T-helper 2 cell treated with Interferon-gamma antibody and Interleukin-4, amounts not matched to agents 5 μg/mL and 100 μg/mL, for 36 hours (primary cell): Measurements from ENCODE around the gene ABCA3.

Experiments
- DNase-seq: peaks from one replicate; pipeline ENCODE4 v3.0.0; 2021; ENCODE audit warnings: low spot score
- H3K27ac Mint-ChIP-seq: one replicate; pipeline ENCODE4 v1.8.0; 2021; ENCODE audit warnings: mild to moderate bottlenecking, mixed read lengths
- H3K27me3 Mint-ChIP-seq: one replicate; pipeline ENCODE4 v1.8.0; 2021; ENCODE audit warnings: low read depth, mixed read lengths
- H3K36me3 Mint-ChIP-seq: one replicate; pipeline ENCODE4 v1.8.0; 2021; ENCODE audit warnings: low read depth, mixed read lengths
- H3K4me1 Mint-ChIP-seq: one replicate; pipeline ENCODE4 v1.8.0; 2021; ENCODE audit warnings: low read depth, mixed read lengths
- H3K4me3 Mint-ChIP-seq: one replicate; pipeline ENCODE4 v1.8.0; 2022; ENCODE audit warnings: mild to moderate bottlenecking, moderate library complexity, mixed read lengths
- H3K9me3 Mint-ChIP-seq: one replicate; pipeline ENCODE4 v1.8.0; 2021; ENCODE audit warnings: mixed read lengths

ABCA3 gene

DNA sequence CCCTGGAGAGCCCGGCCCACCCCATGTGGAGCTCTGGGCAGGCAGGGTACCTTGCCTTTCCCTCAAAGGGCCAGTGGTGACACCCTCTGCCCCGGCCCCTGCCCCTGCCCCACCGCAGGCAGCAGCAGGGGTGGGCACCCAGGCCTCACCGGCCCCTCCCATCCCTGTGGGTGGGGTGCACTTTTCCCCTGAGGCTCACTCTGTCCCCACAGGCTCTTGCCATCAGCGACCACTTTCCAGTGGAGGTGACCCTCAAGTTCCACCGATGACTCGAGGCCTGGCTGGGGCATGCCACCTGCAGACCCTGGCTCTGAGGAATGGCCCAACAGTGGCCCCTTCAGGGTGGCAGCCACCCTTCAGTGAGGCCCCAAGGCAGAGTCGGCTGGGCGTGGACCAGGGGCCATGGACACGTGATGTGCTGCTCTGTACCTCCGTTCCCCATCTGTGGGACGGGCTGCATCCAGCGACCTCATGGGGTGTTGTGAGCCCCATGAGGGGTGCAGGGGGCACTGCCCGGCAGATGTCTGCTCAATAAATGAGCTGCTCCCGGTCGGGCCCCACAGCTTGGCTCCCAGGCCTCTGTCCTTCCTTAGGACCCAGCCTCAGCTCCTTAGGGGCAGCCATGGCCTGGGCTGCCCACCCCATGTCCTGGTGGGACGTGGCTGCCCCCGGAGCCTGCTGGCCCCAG lies 102.2 kb downstream of the ABCA3 start:
- H3K27me3 Mint-ChIP-seq, result peaks cover 3% of the 10 kb centered on the region
- H3K4me3 Mint-ChIP-seq, result no peak overlapping the region
- no peaks in the 10 kb centered on the region for H3K4me1 Mint-ChIP-seq
- H3K9me3 Mint-ChIP-seq, result no peaks in the 10 kb centered on the region
- no peak overlapping the region for H3K27ac Mint-ChIP-seq
- no peak for DNase-seq
- peaks cover 12% of the 10 kb centered on the region for H3K36me3 Mint-ChIP-seq

GRCh38 chr16:2237493-2238149 lies 102.9 kb downstream of the ABCA3 start:
- Mint-ChIP-seq H3K9me3 (no peaks in the 10 kb centered on the region), H3K27ac (no peak overlapping the region), H3K27me3 (peaks cover 3% of the 10 kb centered on the region), H3K4me1 (no peaks in the 10 kb centered on the region), H3K36me3 (peaks cover 12% of the 10 kb centered on the region), H3K4me3 (no peak overlapping the region)
- DNase-seq, result no peak

DNA sequence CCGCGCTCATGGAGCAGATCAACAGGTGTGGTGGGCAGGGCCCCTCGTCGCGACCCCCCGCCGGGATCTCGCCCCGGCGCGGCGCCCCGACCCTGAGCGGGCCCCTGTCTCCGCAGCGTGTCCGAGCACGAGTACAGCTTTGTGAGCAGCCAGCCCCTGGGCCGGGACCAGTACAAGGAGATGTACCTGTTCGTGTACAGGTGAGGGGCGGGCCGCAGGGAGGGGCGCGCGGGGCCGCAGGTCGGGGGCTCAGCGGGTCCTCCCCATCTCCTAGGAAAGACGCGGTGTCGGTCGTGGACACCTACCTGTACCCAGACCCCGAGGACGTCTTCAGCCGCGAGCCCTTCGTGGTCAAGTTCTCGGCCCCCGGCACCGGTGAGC lies 103.4 kb downstream of the ABCA3 start:
- DNase-seq, result no peak
- Mint-ChIP-seq H3K27me3 (peaks cover 3% of the 10 kb centered on the region), H3K27ac (no peak overlapping the region), H3K9me3 (no peaks in the 10 kb centered on the region), H3K4me1 (no peaks in the 10 kb centered on the region), H3K4me3 (no peak overlapping the region), H3K36me3 (peaks cover 8% of the 10 kb centered on the region)

GRCh38 chr16:2236337-2237101 lies 104.0 kb downstream of the ABCA3 start, which contains the start of gene DNASE1L2:
DNASE1L2 (plus strand) TSS chr16:2236444; CDS start chr16:2236817, 373 bp downstream.
- Mint-ChIP-seq H3K4me1 (no peaks in the 10 kb centered on the region), H3K36me3 (peaks cover 12% of the 10 kb centered on the region), H3K27ac (no peak within 1 kb of the TSS), H3K27me3 (peaks cover 3% of the 10 kb centered on the region), H3K9me3 (no peaks in the 10 kb centered on the region), H3K4me3 (no peak within 1 kb of the TSS)
- no peak for DNase-seq

- no peaks in the 10 kb centered on the region for H3K4me1 Mint-ChIP-seq
- no peak for DNase-seq
- H3K36me3 Mint-ChIP-seq, result peaks cover 12% of the 10 kb centered on the region
- no peaks in the 10 kb centered on the region for H3K9me3 Mint-ChIP-seq
- H3K27ac Mint-ChIP-seq, result no peak overlapping the region
- peaks cover 3% of the 10 kb centered on the region for H3K27me3 Mint-ChIP-seq
- H3K4me3 Mint-ChIP-seq, result no peak overlapping the region
Measured at GRCh38 chr16:2235695-2236336, 104.7 kb downstream of the ABCA3 start.

GRCh38 chr16:2235234-2235651 lies 105.3 kb downstream of the ABCA3 start:
- Mint-ChIP-seq H3K4me1 (no peaks in the 10 kb centered on the region), H3K36me3 (peaks cover 12% of the 10 kb centered on the region), H3K4me3 (no peak overlapping the region), H3K9me3 (no peaks in the 10 kb centered on the region), H3K27me3 (peaks cover 3% of the 10 kb centered on the region), H3K27ac (no peak overlapping the region)
- no peak for DNase-seq

- Mint-ChIP-seq H3K36me3 (peaks cover 14% of the 10 kb centered on the region), H3K27me3 (peaks cover 3% of the 10 kb centered on the region), H3K4me3 (no peak overlapping the region), H3K27ac (no peak overlapping the region), H3K9me3 (no peaks in the 10 kb centered on the region), H3K4me1 (no peaks in the 10 kb centered on the region)
- no peak for DNase-seq
Measured at GRCh38 chr16:2234813-2235170, 105.7 kb downstream of the ABCA3 start.

DNA sequence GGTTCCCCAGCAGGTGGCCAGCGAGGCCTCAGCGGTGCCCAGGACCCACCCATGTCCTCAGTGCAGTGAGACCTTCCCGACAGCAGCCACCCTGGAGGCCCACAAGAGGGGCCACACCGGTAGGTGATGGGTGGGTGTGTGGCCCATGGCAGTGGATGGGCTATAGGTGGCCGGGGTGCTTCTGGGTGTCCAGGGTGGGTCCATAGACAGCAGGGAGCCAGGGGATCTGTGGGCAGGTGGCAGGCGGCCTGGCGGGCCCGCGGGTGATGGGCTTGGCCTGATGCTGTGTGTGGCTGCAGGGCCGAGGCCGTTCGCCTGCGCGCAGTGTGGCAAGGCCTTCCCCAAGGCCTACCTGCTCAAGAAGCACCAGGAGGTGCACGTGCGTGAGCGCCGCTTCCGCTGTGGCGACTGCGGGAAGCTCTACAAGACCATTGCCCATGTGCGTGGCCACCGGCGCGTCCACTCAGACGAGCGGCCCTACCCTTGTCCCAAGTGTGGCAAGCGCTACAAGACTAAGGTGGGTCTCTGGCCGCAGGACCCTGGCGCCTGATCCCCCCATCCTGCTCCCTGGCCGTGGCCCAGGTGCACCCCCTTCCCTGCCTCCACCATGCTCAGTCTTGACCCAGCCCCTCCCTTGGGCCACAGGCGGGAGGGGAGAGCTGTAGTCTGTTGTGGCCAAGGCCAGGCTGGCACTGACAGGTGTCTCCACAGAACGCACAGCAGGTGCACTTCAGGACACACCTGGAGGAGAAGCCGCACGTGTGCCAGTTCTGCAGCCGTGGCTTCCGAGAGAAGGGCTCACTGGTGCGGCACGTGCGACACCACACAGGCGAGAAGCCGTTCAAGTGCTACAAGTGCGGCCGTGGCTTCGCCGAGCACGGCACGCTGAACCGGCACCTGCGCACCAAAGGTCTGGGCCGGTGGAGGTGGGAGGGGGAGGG lies 106.4 kb downstream of the ABCA3 start:
- H3K9me3 Mint-ChIP-seq, result no peaks in the 10 kb centered on the region
- peaks cover 14% of the 10 kb centered on the region for H3K36me3 Mint-ChIP-seq
- H3K27ac Mint-ChIP-seq, result no peak overlapping the region
- no peak overlapping the region for H3K4me3 Mint-ChIP-seq
- H3K27me3 Mint-ChIP-seq, result peaks cover 3% of the 10 kb centered on the region
- no peaks in the 10 kb centered on the region for H3K4me1 Mint-ChIP-seq
- DNase-seq, result no peak

GRCh38 chr16:2233046-2233775 lies 107.3 kb downstream of the ABCA3 start:
- H3K36me3 Mint-ChIP-seq, result peaks cover 14% of the 10 kb centered on the region
- peaks cover 3% of the 10 kb centered on the region for H3K27me3 Mint-ChIP-seq
- no peak for DNase-seq
- no peak overlapping the region for H3K4me3 Mint-ChIP-seq
- no peak overlapping the region for H3K27ac Mint-ChIP-seq
- no peaks in the 10 kb centered on the region for H3K9me3 Mint-ChIP-seq
- no peaks in the 10 kb centered on the region for H3K4me1 Mint-ChIP-seq

GRCh38 chr16:2232094-2232990 lies 108.2 kb downstream of the ABCA3 start:
- H3K9me3 Mint-ChIP-seq, result no peaks in the 10 kb centered on the region
- no peaks in the 10 kb centered on the region for H3K4me1 Mint-ChIP-seq
- no peak overlapping the region for H3K27ac Mint-ChIP-seq
- H3K4me3 Mint-ChIP-seq, result no peak overlapping the region
- H3K36me3 Mint-ChIP-seq, result peaks cover 14% of the 10 kb centered on the region
- DNase-seq, result no peak
- peaks cover 3% of the 10 kb centered on the region for H3K27me3 Mint-ChIP-seq

GRCh38 chr16:2231016-2231931 lies 109.3 kb downstream of the ABCA3 start:
- peaks cover 14% of the 10 kb centered on the region for H3K36me3 Mint-ChIP-seq
- H3K27ac Mint-ChIP-seq, result no peak overlapping the region
- H3K4me3 Mint-ChIP-seq, result no peak overlapping the region
- H3K9me3 Mint-ChIP-seq, result no peaks in the 10 kb centered on the region
- peaks cover 3% of the 10 kb centered on the region for H3K27me3 Mint-ChIP-seq
- H3K4me1 Mint-ChIP-seq, result no peaks in the 10 kb centered on the region
- DNase-seq, result no peak
